LNCaP clone FGC (cell line): ENCODE measurements around the gene PEDS1.
A peak's percentile ranks its signal among the peaks of the same experiment; 100 is the strongest.
"Not testable (repeated sequence)": the region's sequence is repeated elsewhere in the genome, so short reads cannot be mapped to it uniquely, and the experiment has no call there.

ENCODE experiments used
- DNase-seq: peaks from one replicate; pipeline ENCODE4 v3.0.0-alpha.2; 2011; ENCODE audit warnings: low read depth
- H3K4me3 ChIP-seq: 2 replicates; pipeline ENCODE4 v1.5.1; 2011; ENCODE audit warnings: mild to moderate bottlenecking, low read depth, low read length, control low read depth
- TF ChIP-seq, protein P1 (sequence below): IDR thresholded peaks from 2 replicates; pipeline ENCODE4 v1.5.1; 2012; ENCODE audit warnings: mild to moderate bottlenecking; ENCODE audit not compliant: control insufficient read depth, insufficient read depth; ENCODE audit errors: extremely low read depth

PEDS1 gene

GRCh38 chr20:50170549-50171220, 17.2 kb upstream of the PEDS1 start:
- TF ChIP-seq, protein P1, sequence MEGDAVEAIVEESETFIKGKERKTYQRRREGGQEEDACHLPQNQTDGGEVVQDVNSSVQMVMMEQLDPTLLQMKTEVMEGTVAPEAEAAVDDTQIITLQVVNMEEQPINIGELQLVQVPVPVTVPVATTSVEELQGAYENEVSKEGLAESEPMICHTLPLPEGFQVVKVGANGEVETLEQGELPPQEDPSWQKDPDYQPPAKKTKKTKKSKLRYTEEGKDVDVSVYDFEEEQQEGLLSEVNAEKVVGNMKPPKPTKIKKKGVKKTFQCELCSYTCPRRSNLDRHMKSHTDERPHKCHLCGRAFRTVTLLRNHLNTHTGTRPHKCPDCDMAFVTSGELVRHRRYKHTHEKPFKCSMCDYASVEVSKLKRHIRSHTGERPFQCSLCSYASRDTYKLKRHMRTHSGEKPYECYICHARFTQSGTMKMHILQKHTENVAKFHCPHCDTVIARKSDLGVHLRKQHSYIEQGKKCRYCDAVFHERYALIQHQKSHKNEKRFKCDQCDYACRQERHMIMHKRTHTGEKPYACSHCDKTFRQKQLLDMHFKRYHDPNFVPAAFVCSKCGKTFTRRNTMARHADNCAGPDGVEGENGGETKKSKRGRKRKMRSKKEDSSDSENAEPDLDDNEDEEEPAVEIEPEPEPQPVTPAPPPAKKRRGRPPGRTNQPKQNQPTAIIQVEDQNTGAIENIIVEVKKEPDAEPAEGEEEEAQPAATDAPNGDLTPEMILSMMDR: no peak
- no peak overlapping the region for H3K4me3 ChIP-seq
- DNase-seq: no peak

- no peak for DNase-seq
- TF ChIP-seq, protein P1: peak; percentile 96
These were observed 15.9 kb upstream of the PEDS1 start for GRCh38 chr20:50169329-50169823.

DNA sequence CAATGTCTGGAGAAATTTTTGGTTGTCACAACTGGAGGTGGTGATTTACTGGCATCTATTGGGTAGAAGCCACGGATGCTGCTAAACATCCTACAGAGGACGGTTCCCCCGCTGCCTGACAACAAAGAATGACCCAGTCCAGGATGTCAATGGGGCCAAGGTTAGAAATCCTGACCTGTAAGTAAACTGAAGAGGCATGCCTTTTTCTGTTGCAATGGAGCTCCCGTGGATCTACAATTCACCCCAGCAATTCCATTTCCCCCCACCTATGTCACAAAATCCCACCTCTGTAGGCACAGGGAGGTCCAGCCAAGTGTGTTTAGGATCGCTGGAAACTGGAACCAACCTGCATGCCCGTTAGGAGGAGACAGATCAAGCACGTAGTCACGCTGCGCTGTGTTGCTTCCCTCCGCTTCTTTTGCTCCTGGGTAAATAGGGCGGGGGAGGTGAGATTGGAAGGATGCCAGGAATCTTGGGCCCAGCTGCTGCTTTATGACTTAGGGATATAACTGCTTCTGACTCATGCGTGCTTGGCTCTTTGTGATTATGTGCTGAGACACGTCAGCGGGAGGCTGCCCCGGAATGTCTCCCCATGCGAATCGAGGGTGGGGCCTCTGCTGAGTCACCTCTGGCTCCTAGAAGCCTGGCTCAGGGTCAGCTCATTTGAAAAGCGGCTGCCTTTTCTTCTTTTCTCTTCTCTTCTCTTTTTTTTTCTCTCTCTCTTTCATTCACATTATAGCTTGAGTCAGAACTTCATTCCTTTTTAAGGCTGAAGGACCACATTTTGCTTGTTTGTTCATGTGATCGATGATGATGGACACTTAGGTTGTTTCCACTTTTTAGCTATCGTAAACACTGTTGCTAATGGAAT, 12.4 kb upstream of the PEDS1 start:
- H3K4me3 ChIP-seq: peak overlapping the region; percentile 39
- peak; percentile 98 for DNase-seq
- TF ChIP-seq, protein P1: 0 out of 2 replicates have a peak, but pooled peaks have one; percentile 5

More at GRCh38 chr20:50169329-50169823, 15.9 kb upstream of the PEDS1 start:
- H3K4me3 ChIP-seq: no peak overlapping the region

- no peak overlapping the region for H3K4me3 ChIP-seq
- DNase-seq: no peak
- TF ChIP-seq, protein P1: no peak
These were observed 10.2 kb upstream of the PEDS1 start for GRCh38 chr20:50163570-50164317.

GRCh38 chr20:50161494-50161893, 8.0 kb upstream of the PEDS1 start:
- not testable (repeated sequence) for DNase-seq, H3K4me3 ChIP-seq

DNA sequence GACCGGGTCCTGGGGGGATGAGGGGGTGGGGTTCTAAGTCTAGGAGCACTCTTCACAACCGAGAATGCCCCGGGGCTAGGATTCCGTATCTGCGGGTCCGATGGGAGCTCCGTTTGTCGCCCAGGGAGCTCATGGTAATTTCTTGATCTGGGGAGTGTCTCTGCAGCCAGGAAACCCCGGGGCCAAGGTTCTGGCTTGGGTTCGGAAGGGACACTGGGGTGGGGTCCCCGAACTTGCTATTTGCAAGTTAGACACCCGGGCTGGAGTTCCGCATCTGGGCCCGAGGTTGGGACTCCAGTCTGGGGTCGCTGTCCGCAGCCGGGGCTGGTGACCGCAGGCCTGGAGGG, 397 bp downstream of the PEDS1 start:
- TF ChIP-seq, protein P1: no peak
- H3K4me3 ChIP-seq: peak overlapping the region; percentile 95
- no peak for DNase-seq
